ENCODE results near the gene GFOD1. TPM values are rescaled to one million over a fixed set of nuclear protein-coding genes. Genes with fewer than 3 reads are reported as not detected.

The GFOD1 gene
- total RNA-seq, 1 experiment from 2014 or later: 6.1 TPM

GRCh38 chr6:13362412-13362811 is 125.0 kb downstream of the GFOD1 start:
- Mint-ChIP-seq H3K27ac (no peak overlapping the region), H3K27me3 (ENCODE audit: low read depth) (no peaks in the 10 kb centered on the region), H3K36me3 (ENCODE audit: insufficient read depth in 1 of 3, low read depth in 3 of 3) (peaks cover 0 to 5% (median 2%) of the 10 kb centered on the region in 3 experiments; a peak in 1 of 7 replicates), H3K9me3 (no peaks in the 10 kb centered on the region), H3K4me1 (peaks cover 24 to 32% of the 10 kb centered on the region in 2 experiments), H3K4me3 (no peak overlapping the region)
- Histone ChIP-seq H2BK5ac (ENCODE audit: insufficient read length, low read length) (no peak overlapping the region), H3K56ac (ENCODE audit: insufficient read length, low read depth, low read length) (no peak overlapping the region), H3K9ac (ENCODE audit: extremely low read depth, insufficient read length, low read length) (no peak overlapping the region), H3K9me3 (ENCODE audit: control insufficient read depth, low read depth, low read length) (no peaks in the 10 kb centered on the region), H3K23ac (ENCODE audit: insufficient read length, low read depth, low read length) (no peak overlapping the region), H2AK5ac (ENCODE audit: insufficient read length, low read length) (no peak overlapping the region), H2BK20ac (ENCODE audit: low read depth, low read length, poor library complexity, severe bottlenecking) (no peak overlapping the region), H4K20me1 (ENCODE audit: control insufficient read depth, insufficient read depth, insufficient read length) (no peaks in the 10 kb centered on the region), H2AFZ (ENCODE audit: low read length) (no peak overlapping the region), H3K4me1 (ENCODE audit: insufficient read depth, low read length) (peaks cover 5% of the 10 kb centered on the region; the same call in 1 of the 2 replicates), H3K23me2 (ENCODE audit: insufficient read length, low read depth, low read length, poor library complexity, severe bottlenecking) (no peaks in the 10 kb centered on the region), H3K79me2 (ENCODE audit: insufficient read depth, low read length) (no peaks in the 10 kb centered on the region), H3K14ac (ENCODE audit: insufficient read depth, low read length) (no peak overlapping the region; the same call in 1 of the 2 replicates), H3K79me1 (ENCODE audit: insufficient read depth, low read depth, low read length, poor library complexity, severe bottlenecking) (no peaks in the 10 kb centered on the region), H3K4me2 (ENCODE audit: insufficient read depth, insufficient read length, low read length) (no peak overlapping the region), H3K4ac (ENCODE audit: low read depth, low read length) (no peak overlapping the region), H2BK120ac (ENCODE audit: low read depth, low read length, poor library complexity, severe bottlenecking) (no peak overlapping the region), H3K27me3 (ENCODE audit: insufficient read depth, low read length) (no peaks in the 10 kb centered on the region), H2BK15ac (ENCODE audit: low read depth, low read length) (no peak overlapping the region), H3K18ac (ENCODE audit: insufficient read length, low read depth, low read length) (no peak overlapping the region), H4K91ac (ENCODE audit: insufficient read length, low read depth, low read length) (no peak overlapping the region), H4K8ac (replicated peaks; ENCODE audit: insufficient read length, low read depth, low read length) (no peak overlapping the region), H3T11ph (ENCODE audit: low read length) (no peak overlapping the region), H2BK12ac (ENCODE audit: insufficient read length, low read depth, low read length) (no peak overlapping the region), H4K5ac (ENCODE audit: insufficient read length, low read depth, low read length) (no peak overlapping the region), H3K27ac (ENCODE audit: insufficient read length, low read depth, low read length) (no peak overlapping the region)
- DNase-seq: no peak
- no CpG with 5 or more reads among the region's 5 CpGs for WGBS (ENCODE audit: extremely low coverage, insufficient read length, low lambda C conversion rate)
- no peak for TF ChIP-seq CTCF (conservative IDR thresholded peaks at IDR 0.05)
